ENCODE measurements around the gene FAM133A. TPM values are rescaled to one million over a fixed set of nuclear protein-coding genes. Genes with fewer than 3 reads are reported as not detected.

Gene FAM133A
- total RNA-seq, 1 experiment from 2014 or later = 2.4 TPM

DNA sequence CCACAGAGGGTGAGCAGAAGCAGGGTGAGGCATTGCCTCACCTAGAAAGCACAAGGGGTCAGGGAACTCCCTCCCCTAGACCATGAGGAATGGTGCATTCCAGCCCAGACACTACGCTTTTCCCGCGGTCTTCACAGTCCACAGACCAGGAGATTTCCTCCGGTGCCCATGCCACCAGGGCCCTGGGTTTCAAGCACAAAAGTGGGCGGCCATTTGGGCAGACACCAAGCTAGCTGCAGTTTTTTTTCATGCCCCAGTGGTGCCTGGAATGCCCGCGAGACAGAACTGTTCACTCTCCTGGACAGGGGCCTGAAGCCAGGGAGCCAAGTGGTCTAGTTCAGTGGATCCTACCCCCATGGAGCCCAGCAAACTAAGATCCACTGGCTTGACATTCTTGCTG is 13.4 kb upstream of the FAM133A start:
- DNase-seq = no peak
- Histone ChIP-seq H3K9me2 (ENCODE audit: insufficient read depth) (no peaks in the 10 kb centered on the region), H3K9me3 (ENCODE audit: insufficient read depth, low read depth) (no peaks in the 10 kb centered on the region), H4K20me1 (ENCODE audit: insufficient read depth) (no peaks in the 10 kb centered on the region), H3K4me3 (no peak overlapping the region), H2AFZ (no peak overlapping the region), H3K27me3 (ENCODE audit: insufficient read depth, low read depth) (no peaks in the 10 kb centered on the region), H3K79me2 (ENCODE audit: low read depth) (no peaks in the 10 kb centered on the region), H3K27ac (no peak overlapping the region), H3K4me2 (no peak overlapping the region), H3K4me1 (replicated peaks; ENCODE audit: insufficient read depth) (no peaks in the 10 kb centered on the region), H3K36me3 (ENCODE audit: low read depth) (no peaks in the 10 kb centered on the region), H3F3A (ENCODE audit: insufficient read depth, low read depth) (no peaks in the 10 kb centered on the region)
- no TSS peak for BruUV-seq (replicated peaks)
- intact Hi-C loops (cut with micrococcal nuclease; ENCODE audit: unreplicated experiment) = no loop called here
- CTCF ChIA-PET = no interaction called here
- TF ChIP-seq EZH2 (IDR thresholded peaks at IDR 0.05; ENCODE audit: low read depth) = no peak
- no peak for TF ChIP-seq CTCF (conservative IDR thresholded peaks at IDR 0.05)
- POLR2A ChIA-PET (ENCODE audit: unreplicated experiment) = no interaction called here

- H3K9me3 ChIP-seq (ENCODE audit: insufficient read depth, low read depth) = no peaks in the 10 kb centered on the region
- no peaks in the 10 kb centered on the region for H3F3A ChIP-seq (ENCODE audit: insufficient read depth, low read depth)
- H4K20me1 ChIP-seq (ENCODE audit: insufficient read depth) = no peaks in the 10 kb centered on the region
- no peak for TF ChIP-seq CTCF (conservative IDR thresholded peaks at IDR 0.05)
- TF ChIP-seq EZH2 (IDR thresholded peaks at IDR 0.05; ENCODE audit: low read depth) = no peak
- H3K9me2 ChIP-seq (ENCODE audit: insufficient read depth) = no peaks in the 10 kb centered on the region
- H3K79me2 ChIP-seq (ENCODE audit: low read depth) = no peaks in the 10 kb centered on the region
- H2AFZ ChIP-seq = no peak within 1 kb of the TSS
- H3K36me3 ChIP-seq (ENCODE audit: low read depth) = no peaks in the 10 kb centered on the region
- POLR2A ChIA-PET (ENCODE audit: unreplicated experiment) = no interaction called here
- no TSS peak for BruUV-seq (replicated peaks)
- H3K4me2 ChIP-seq = no peak within 1 kb of the TSS
- DNase-seq = no peak
- H3K27ac ChIP-seq = no peak within 1 kb of the TSS
- H3K4me3 ChIP-seq = no peak within 1 kb of the TSS
- no peaks in the 10 kb centered on the region for H3K4me1 ChIP-seq (replicated peaks; ENCODE audit: insufficient read depth)
- intact Hi-C loops (cut with micrococcal nuclease; ENCODE audit: unreplicated experiment) = no loop called here
- CTCF ChIA-PET = no interaction called here
- no peaks in the 10 kb centered on the region for H3K27me3 ChIP-seq (ENCODE audit: insufficient read depth, low read depth)
Observed at GRCh38 chrX:93673056-93673868, 744 bp upstream of the FAM133A start, which contains the start of gene NAP1L3. TSS of gene NAP1L3 (minus strand) at chrX:93673578. CDS start at chrX:93673304, 274 bp downstream.

DNA sequence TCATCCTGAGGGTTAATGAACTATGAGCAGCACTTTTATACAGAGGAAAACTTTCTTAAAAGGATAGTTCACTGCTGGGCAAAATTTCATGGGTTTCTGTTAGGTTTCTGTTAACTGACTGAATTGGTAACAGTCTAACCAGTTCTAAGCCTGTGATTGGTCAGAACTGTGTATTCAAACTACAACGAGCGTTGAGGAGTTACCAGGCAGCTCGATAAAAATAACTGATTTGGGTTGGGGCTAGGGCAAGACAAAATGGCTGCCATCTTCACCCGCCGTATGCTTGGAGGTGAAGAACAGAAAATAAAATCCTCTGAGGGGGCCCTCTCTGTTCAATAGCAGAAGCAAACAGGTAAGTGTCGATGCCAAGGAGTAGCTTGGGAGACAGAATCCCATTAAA is 22.0 kb downstream of the FAM133A start:
- POLR2A ChIA-PET (ENCODE audit: unreplicated experiment) = no interaction called here

More for the DNA sequence above, 22.0 kb downstream of the FAM133A start:
- Histone ChIP-seq H3K36me3 (ENCODE audit: low read depth) (no peaks in the 10 kb centered on the region), H3K4me2 (peak overlapping the region; percentile 19; the same call in 1 of the 2 replicates), H3K4me3 (no peak overlapping the region), H3K4me1 (replicated peaks; ENCODE audit: insufficient read depth) (no peaks in the 10 kb centered on the region), H3K79me2 (ENCODE audit: low read depth) (no peaks in the 10 kb centered on the region), H3K27me3 (ENCODE audit: insufficient read depth, low read depth) (no peaks in the 10 kb centered on the region), H2AFZ (no peak overlapping the region), H4K20me1 (ENCODE audit: insufficient read depth) (no peaks in the 10 kb centered on the region), H3K9me2 (ENCODE audit: insufficient read depth) (no peaks in the 10 kb centered on the region), H3F3A (ENCODE audit: insufficient read depth, low read depth) (no peaks in the 10 kb centered on the region), H3K27ac (no peak overlapping the region), H3K9me3 (ENCODE audit: insufficient read depth, low read depth) (no peaks in the 10 kb centered on the region)
- intact Hi-C loops (cut with micrococcal nuclease; ENCODE audit: unreplicated experiment) = no loop called here
- DNase-seq = no peak
- CTCF ChIA-PET = no interaction called here
- BruUV-seq (replicated peaks) = no TSS peak
- TF ChIP-seq CTCF (conservative IDR thresholded peaks at IDR 0.05) = no peak
- TF ChIP-seq EZH2 (IDR thresholded peaks at IDR 0.05; ENCODE audit: low read depth) = no peak

Measured in PC-9 (cell line).